Keratinocyte (primary cell): ENCODE measurements around the gene HIGD1B. TPM values are rescaled to one million over a fixed set of nuclear protein-coding genes. Genes with fewer than 3 reads are reported as not detected.

Experiments used
- DNase-seq: peaks from one replicate; pipeline ENCODE4 v3.0.0-alpha.2; 2011; ENCODE audit warnings: low read depth, missing footprints, low spot score
- FAIRE-seq: peaks from 2 replicates; lab custom pipeline; 2011; peaks lifted over from hg19 to GRCh38; lab: Jason Lieb, UNC
- H2AFZ ChIP-seq: 2 replicates; pipeline ENCODE4 v1.6.0; 2012; ENCODE audit warnings: low read length, control low read depth, inconsistent platforms; ENCODE audit not compliant: control insufficient read depth
- H3K27ac ChIP-seq: 2 replicates; pipeline ENCODE4 v1.5.1; 2011; ENCODE audit warnings: low read length; ENCODE audit not compliant: control insufficient read depth, insufficient read depth
- H3K27me3 ChIP-seq: 3 replicates; pipeline ENCODE4 v1.6.0; 2011; ENCODE audit warnings: low read length; ENCODE audit not compliant: control insufficient read depth, insufficient read depth; ENCODE audit errors: extremely low read depth
- H3K36me3 ChIP-seq, 2 experiments: 2 replicates in 1 of 2; 3 replicates in 1 of 2; pipeline ENCODE4 v1.5.1; 2011; ENCODE audit warnings: low read length in 2 of 2, mild to moderate bottlenecking in 1 of 2; ENCODE audit not compliant: control insufficient read depth in 2 of 2, insufficient read depth in 2 of 2; ENCODE audit errors: extremely low read depth in 1 of 2
- H3K4me1 ChIP-seq: 3 replicates; pipeline ENCODE4 v1.5.1; 2011; ENCODE audit warnings: low read length; ENCODE audit not compliant: control insufficient read depth, insufficient read depth; ENCODE audit errors: extremely low read depth
- H3K4me2 ChIP-seq: 3 replicates; pipeline ENCODE4 v1.6.0; 2011; ENCODE audit warnings: low read depth, low read length; ENCODE audit not compliant: control insufficient read depth, insufficient read depth; ENCODE audit errors: extremely low read depth
- H3K4me3 ChIP-seq, 3 experiments: fragments of 200-600 bp in 1 of 3; sonication (generic) in 1 of 3; 2 replicates in 2 of 3; 3 replicates in 1 of 3; pipeline ENCODE4 v1.5.1; 2011 to 2016; ENCODE audit warnings: low read length in 3 of 3, mild to moderate bottlenecking in 3 of 3, control low read depth in 2 of 3, inconsistent platforms in 1 of 3, low read depth in 1 of 3, mixed read lengths in 1 of 3, mixed run types in 1 of 3, moderate library complexity in 1 of 3; ENCODE audit not compliant: control insufficient read depth in 2 of 3, insufficient read depth in 2 of 3; ENCODE audit errors: extremely low read depth in 1 of 3
- H3K79me2 ChIP-seq: 2 replicates; pipeline ENCODE4 v1.6.0; 2012; ENCODE audit warnings: low read length; ENCODE audit not compliant: control insufficient read depth, insufficient read depth
- H3K9ac ChIP-seq: 3 replicates; pipeline ENCODE4 v1.6.0; 2011; ENCODE audit warnings: low read length; ENCODE audit not compliant: control insufficient read depth, insufficient read depth; ENCODE audit errors: extremely low read depth
- H3K9me1 ChIP-seq: 3 replicates; pipeline ENCODE4 v1.6.0; 2011; ENCODE audit warnings: low read length; ENCODE audit not compliant: control insufficient read depth, insufficient read depth; ENCODE audit errors: extremely low read depth
- H3K9me3 ChIP-seq: 2 replicates; pipeline ENCODE4 v1.5.1; 2012; ENCODE audit warnings: low read depth, low read length; ENCODE audit not compliant: control insufficient read depth
- H4K20me1 ChIP-seq: 3 replicates; pipeline ENCODE4 v1.6.0; 2011; ENCODE audit warnings: low read length; ENCODE audit not compliant: control insufficient read depth, insufficient read depth; ENCODE audit errors: extremely low read depth
- EZH2 ChIP-seq: IDR thresholded peaks from one replicate; pipeline ENCODE4 v1.6.1; 2012; ENCODE audit warnings: inconsistent platforms, mild to moderate bottlenecking, low read length, moderate library complexity
- dilution Hi-C: fragments of 300-500 bp; cut with MboI; formaldehyde crosslinking; loops from one replicate; pipeline ENCODE4 v1.7.0; 2020; ENCODE audit warnings: low sequenced_read_pairs; ENCODE audit not compliant: extremely low pct_ligation_motif_present
- polyA plus RNA-seq, 5 experiments: library from polyadenylated mRNA; depleted of rRNA in 3 of 5; stranded (reverse) in 3 of 5; stranded (forward) in 1 of 5; unstranded in 1 of 5; fragments of >200 nt; gene quantifications; 1 replicate in 1 of 5; 2 replicates in 3 of 5; 3 replicates in 1 of 5; pipeline versions ENCODE4 v1.2.1 to v1.2.3, GENCODE V29; 2011 to 2012; ENCODE audit warnings: missing spikeins in 2 of 5, low read depth in 1 of 5, low replicate concordance in 1 of 5
- TF ChIP-seq, protein P1 (sequence below), 3 experiments: IDR thresholded peaks in 1 of 3; conservative IDR thresholded peaks in 1 of 3; optimal IDR thresholded peaks in 1 of 3; 2 replicates in 2 of 3; 3 replicates in 1 of 3; pipeline versions ENCODE3 to v1.5.1; 2011; ENCODE audit warnings: low read length in 3 of 3, mild to moderate bottlenecking in 3 of 3, moderate library complexity in 2 of 3, control low read depth in 1 of 3, inconsistent platforms in 1 of 3; ENCODE audit not compliant: insufficient read depth in 2 of 3; ENCODE audit errors: extremely low read depth in 1 of 3

HIGD1B gene
- polyA plus RNA-seq, 1 donor (not counting 4 experiments of a cell fraction or from before 2014, with no cell fraction given): not detected

DNA sequence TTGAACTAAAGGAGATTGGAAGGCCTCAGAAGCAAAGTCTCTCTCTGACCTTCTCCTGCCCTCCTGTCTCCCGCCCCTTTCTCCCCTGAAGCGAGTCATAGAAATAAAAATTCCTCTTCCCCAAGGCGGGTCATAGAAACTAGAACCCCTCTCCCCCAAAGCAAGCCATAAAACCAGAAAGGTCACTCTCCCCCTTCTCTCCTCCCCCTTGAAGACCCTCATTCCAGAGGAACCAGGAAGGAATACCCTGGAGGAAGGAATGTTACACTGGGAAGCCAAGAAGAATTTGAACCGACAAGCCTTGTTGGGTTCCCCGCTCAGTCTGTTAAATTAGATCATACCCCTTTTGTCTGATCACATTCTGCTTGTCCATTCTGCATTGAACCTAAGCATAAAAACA lies 14.9 kb upstream of the HIGD1B start:
- TF ChIP-seq, protein P1, sequence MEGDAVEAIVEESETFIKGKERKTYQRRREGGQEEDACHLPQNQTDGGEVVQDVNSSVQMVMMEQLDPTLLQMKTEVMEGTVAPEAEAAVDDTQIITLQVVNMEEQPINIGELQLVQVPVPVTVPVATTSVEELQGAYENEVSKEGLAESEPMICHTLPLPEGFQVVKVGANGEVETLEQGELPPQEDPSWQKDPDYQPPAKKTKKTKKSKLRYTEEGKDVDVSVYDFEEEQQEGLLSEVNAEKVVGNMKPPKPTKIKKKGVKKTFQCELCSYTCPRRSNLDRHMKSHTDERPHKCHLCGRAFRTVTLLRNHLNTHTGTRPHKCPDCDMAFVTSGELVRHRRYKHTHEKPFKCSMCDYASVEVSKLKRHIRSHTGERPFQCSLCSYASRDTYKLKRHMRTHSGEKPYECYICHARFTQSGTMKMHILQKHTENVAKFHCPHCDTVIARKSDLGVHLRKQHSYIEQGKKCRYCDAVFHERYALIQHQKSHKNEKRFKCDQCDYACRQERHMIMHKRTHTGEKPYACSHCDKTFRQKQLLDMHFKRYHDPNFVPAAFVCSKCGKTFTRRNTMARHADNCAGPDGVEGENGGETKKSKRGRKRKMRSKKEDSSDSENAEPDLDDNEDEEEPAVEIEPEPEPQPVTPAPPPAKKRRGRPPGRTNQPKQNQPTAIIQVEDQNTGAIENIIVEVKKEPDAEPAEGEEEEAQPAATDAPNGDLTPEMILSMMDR (optimal IDR thresholded peaks at IDR 0.05 in 1 of 3, IDR thresholded peaks at IDR 0.05 in 1 of 3, conservative IDR thresholded peaks at IDR 0.05 in 1 of 3; ENCODE audit: extremely low read depth in 1 of 3, insufficient read depth in 2 of 3, low read length in 3 of 3): no peak
- no peak for TF ChIP-seq EZH2
- Histone ChIP-seq H3K9ac (no peak overlapping the region), H3K27ac (no peak overlapping the region), H3K9me1 (no peaks in the 10 kb centered on the region), H3K9me3 (no peaks in the 10 kb centered on the region), H3K79me2 (peaks cover 19% of the 10 kb centered on the region), H2AFZ (no peak overlapping the region), H3K4me3 (no peak overlapping the region), H4K20me1 (no peaks in the 10 kb centered on the region), H3K4me2 (no peak overlapping the region), H3K27me3 (no peaks in the 10 kb centered on the region), H3K36me3 (no peaks in the 10 kb centered on the region), H3K4me1 (peaks cover 12% of the 10 kb centered on the region)
- DNase-seq (no peak), FAIRE-seq (no peak)
- dilution Hi-C loops: no loop called here

DNA sequence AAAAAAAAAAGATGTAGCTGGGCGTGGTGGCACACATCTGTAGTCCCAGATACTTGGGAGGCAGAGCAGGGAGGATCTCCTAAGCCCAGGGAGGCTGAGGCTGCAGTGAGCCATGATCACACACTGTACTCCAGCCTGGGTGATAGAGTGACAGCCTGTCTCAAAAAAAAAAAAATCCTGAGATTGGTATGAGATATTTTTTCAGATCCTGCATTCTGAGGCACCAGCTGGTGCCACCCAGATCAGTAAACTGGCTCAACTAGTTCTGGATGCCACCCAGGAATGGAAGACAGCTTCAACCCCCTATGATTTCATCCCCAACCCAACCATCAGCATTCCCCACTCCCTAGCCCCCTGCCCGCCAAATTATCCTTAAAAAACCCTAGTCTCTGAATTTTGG lies 10.5 kb upstream of the HIGD1B start:
- DNase-seq (no peak), FAIRE-seq (no peak)
- Histone ChIP-seq H3K9me1 (no peaks in the 10 kb centered on the region), H3K27me3 (no peaks in the 10 kb centered on the region), H2AFZ (no peak overlapping the region), H4K20me1 (no peaks in the 10 kb centered on the region), H3K36me3 (no peaks in the 10 kb centered on the region), H3K4me3 (no peak overlapping the region), H3K79me2 (no peaks in the 10 kb centered on the region), H3K4me1 (no peaks in the 10 kb centered on the region), H3K9ac (no peak overlapping the region), H3K27ac (no peak overlapping the region), H3K9me3 (no peaks in the 10 kb centered on the region), H3K4me2 (no peak overlapping the region)
- dilution Hi-C loops: no loop called here
- TF ChIP-seq EZH2: no peak
- TF ChIP-seq, protein P1 (optimal IDR thresholded peaks at IDR 0.05 in 1 of 3, IDR thresholded peaks at IDR 0.05 in 1 of 3, conservative IDR thresholded peaks at IDR 0.05 in 1 of 3; ENCODE audit: extremely low read depth in 1 of 3, insufficient read depth in 2 of 3, low read length in 3 of 3): no peak
